GM19193 (cell line): ENCODE data around the gene GRIA4.

Experiments used
- POLR2A ChIP-seq: IDR thresholded peaks from 4 replicates; pipeline ENCODE4 v1.6.1; 2011; ENCODE audit not compliant: insufficient read depth, insufficient read length; ENCODE audit errors: extremely low read depth

Gene GRIA4

DNA sequence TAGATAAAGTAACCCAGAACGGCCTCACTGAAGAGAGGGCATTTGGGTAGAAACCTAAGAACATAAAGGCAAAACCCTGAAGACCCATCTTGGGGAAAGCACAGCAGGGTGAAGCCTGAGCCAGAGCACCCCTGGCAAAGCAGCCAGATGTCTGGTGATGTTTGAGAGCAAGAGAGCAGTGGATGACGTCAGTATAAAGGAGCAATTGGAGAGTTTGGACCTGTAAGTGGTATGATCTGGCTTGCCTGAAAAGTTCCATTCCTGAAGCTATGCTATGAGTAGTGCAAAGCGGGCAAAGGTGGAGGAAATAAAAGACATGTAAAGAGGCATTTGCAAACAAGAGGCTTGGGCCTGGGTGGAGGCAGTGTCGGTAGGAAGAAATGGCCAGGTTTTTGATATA is 244.4 kb downstream of the GRIA4 start:
- no peak for TF ChIP-seq POLR2A

- TF ChIP-seq POLR2A = no peak
Measured at GRCh38 chr11:105856954-105857353, 247.1 kb downstream of the GRIA4 start.

DNA sequence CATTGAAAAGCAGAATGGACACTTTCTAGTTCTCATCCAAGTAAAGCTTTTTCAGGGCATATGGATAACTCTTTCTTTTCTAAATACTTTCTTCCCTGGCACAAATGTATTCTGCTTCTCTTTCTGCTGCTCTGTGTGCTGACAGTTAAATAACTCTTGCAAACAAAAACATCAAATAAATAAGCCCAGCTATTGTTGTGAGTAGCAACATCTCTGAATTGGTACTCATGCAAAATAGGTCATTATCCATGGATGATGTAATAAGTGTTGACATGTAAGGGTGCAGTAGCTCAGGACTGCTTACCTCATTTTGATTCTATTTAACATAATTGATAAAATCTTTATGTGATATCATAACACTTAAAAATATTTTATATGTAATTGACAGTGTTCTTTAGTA is 247.9 kb downstream of the GRIA4 start:
- TF ChIP-seq POLR2A = no peak

- no peak for TF ChIP-seq POLR2A
Measured at GRCh38 chr11:105858841-105859240, 249.0 kb downstream of the GRIA4 start.

DNA sequence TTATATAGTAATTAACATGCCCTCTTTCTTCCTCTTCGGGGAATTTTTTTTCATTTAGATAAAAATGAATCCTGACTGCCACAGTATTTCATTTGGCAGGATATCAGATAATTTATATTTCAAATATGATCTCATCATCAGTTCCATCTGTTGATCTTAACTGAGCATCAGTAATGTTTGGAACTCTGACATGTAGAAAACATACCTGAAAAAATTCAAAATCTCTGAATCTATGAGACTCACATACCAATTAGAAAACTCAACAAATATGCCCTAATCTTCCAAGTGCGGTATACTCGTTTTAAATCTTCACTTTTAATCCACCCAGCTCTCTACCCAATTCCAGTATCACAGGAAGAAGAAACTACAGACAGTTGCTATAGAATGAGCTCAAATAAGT is 250.2 kb downstream of the GRIA4 start:
- no peak for TF ChIP-seq POLR2A

DNA sequence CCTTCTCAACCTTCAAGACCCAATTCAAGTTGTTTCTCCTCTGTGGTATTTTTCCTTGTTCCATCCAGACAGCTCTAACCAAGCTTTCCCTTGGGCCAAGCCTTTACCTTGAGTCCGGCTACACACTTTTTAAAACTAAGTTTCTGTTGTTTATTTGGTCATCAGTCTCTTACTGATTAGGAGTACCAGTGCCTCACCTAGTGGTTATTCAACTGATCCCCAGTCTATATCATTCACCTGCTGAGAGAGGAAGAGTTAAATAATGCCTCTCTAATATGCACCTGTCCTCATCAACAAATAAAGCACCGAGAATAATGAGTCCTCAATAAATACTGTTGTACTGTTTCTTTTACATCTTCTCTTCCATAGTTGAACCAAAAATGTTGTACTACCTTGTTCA is 251.4 kb downstream of the GRIA4 start:
- no peak for TF ChIP-seq POLR2A

- TF ChIP-seq POLR2A = no peak
Measured at GRCh38 chr11:105862736-105863367, 253.0 kb downstream of the GRIA4 start.

DNA sequence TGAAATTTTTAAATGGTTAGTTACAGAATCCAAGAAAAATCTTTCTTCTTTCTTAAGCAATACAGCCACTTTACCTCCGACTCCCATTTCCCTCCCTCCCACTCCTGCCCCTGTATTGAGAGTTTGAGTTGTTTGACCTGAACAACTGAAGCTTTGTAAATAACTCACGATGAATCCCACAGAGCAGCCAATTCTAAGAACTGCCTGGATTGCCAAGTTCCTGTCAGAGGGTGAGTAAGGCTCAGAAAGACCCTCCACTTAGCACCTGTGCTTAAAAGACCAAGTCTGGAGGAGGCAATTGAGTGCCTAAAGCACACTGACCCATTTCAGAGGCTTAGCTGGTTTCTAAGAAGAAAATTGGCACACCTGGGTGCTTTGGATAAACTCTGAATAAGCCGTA is 253.7 kb downstream of the GRIA4 start:
- TF ChIP-seq POLR2A = no peak

GRCh38 chr11:105867742-105868141 is 257.9 kb downstream of the GRIA4 start:
- TF ChIP-seq POLR2A = no peak

DNA sequence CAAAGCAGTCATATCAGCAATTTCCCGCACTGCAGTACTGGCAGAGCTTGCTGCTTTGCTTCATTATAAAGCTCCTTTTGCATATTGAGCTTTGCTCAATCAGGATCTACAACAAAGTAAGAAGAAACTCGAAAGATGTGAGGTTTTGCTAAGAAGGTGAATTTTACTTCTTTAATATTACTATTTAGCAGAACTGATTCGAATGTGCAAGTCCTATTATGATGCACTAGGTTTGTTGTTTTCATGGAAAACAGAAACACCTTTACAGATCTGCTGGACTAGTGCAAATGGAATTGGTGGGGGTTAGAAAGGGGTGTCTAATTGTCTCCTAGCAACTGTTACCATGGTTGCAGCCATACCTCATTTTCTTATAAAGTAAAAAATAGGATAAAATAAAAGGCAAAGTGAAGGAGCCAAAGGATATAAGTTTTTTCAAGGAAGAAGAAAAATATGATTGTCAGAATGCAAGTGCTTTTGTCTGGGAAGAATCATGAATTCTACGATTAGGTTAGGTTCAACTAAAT is 259.0 kb downstream of the GRIA4 start:
- no peak for TF ChIP-seq POLR2A

DNA sequence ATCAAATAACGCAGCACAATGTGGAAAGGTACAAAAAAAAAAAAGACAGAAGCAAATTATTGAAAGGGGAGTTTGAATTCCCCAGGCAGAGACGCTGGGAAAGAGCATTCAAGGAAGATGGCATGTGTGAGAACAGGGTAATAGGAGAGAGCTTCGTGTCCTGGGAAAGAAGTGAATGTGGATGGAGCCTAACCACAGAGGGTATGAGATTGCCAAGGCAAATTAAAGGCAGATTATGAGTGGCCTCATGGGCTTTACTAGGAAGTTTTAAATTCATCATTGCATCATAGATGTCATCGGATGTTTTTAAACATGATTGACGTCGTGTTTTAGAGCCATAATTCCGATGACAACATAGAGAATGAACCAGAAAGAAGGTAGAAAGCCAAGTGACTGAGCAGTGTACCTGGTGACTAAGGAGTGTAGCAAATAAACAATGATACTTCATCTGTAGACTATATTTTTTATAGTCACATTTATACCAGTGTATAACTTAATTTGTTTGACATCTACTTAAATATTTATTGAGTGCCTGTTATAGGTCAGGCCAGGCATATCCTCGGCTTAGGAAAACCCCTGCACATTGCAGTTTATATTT is 260.7 kb downstream of the GRIA4 start:
- TF ChIP-seq POLR2A = no peak

- TF ChIP-seq POLR2A = no peak
Measured at GRCh38 chr11:105878510-105878909, 268.6 kb downstream of the GRIA4 start.

GRCh38 chr11:105881027-105881426 is 271.2 kb downstream of the GRIA4 start:
- TF ChIP-seq POLR2A = no peak

DNA sequence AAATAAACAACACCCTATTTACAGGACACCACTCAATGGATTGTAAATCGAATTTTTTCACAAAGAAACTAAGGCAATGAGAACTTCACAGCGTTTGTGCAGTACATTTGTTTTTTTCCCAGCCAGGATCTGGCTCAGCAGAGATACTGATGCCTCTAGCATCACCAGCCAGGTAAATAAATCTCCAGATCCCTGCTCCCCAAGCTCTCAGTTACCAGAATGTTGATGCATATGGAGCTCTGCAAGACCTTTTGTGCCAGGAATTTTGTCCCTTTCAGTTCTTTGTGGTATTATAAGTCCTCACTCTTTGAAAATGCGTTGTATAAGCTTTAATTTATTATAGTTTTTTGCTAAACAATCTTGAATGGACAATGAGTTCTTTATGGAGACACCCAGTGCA is 274.6 kb downstream of the GRIA4 start:
- no peak for TF ChIP-seq POLR2A

DNA sequence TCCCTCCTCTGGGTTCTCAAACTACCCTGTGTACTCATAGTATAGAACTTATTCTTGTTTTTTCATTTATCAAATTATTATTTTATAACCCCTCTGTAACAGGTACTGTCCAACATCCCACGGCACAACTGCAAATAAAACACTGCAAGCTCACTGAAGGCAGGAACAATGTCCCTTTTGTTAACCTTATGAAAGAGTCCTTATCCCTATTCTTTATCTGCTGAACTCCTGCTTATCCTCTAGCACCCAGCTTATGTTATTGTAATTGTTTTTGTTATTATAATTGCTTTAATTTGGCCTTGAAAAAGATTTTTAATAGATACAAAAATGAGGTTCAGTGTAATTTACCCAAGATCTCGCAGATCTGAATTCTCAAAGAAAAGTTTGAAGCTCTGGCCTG is 281.8 kb downstream of the GRIA4 start:
- no peak for TF ChIP-seq POLR2A

DNA sequence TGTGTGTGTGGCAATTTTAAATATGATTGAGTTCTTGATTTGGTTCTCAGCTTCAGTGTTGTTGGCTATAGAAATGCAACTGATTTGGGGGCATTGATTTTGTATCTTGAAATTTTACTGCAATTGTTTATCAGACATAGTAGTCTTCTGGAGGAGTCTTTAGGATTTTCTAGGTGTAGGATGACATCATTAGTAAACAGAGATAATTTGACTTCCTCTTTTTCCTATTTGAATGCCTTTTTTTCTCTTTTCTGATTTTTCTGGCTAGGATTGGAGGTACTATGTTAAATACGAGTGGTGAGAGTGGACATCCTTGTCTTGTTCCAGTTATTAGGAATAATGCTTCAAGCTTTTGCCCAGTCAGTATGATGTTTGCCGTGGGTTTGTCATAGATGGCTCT is 287.3 kb downstream of the GRIA4 start:
- TF ChIP-seq POLR2A = no peak
